ENCODE results near the gene NDUFAB1.

The NDUFAB1 gene

GRCh38 chr16:23581764-23582163 is 14.4 kb downstream of the NDUFAB1 start:
- Histone ChIP-seq H3K4me1 (ENCODE audit: insufficient read depth, low read length) (no peaks in the 10 kb centered on the region), H3K4me3 (ENCODE audit: low read length) (no peak overlapping the region), H3K9me3 (ENCODE audit: insufficient read depth, low read depth, low read length) (no peaks in the 10 kb centered on the region), H3K36me3 (ENCODE audit: insufficient read depth, low read depth, low read length) (peaks cover 70% of the 10 kb centered on the region), H3K27me3 (ENCODE audit: insufficient read depth, low read length) (no peaks in the 10 kb centered on the region), H3K27ac (ENCODE audit: low read length) (no peak overlapping the region), H3K9ac (ENCODE audit: low read depth, low read length) (no peak overlapping the region)

- H3K9me3 ChIP-seq (ENCODE audit: insufficient read depth, low read depth, low read length), result no peaks in the 10 kb centered on the region
- H3K36me3 ChIP-seq (ENCODE audit: insufficient read depth, low read depth, low read length), result peaks cover 68% of the 10 kb centered on the region
Measured at GRCh38 chr16:23580391-23580790, 15.7 kb downstream of the NDUFAB1 start.

GRCh38 chr16:23579371-23579770 is 16.7 kb downstream of the NDUFAB1 start:
- Histone ChIP-seq H3K4me3 (ENCODE audit: low read length) (no peak overlapping the region), H3K27ac (ENCODE audit: low read length) (no peak overlapping the region), H3K4me1 (ENCODE audit: insufficient read depth, low read length) (no peaks in the 10 kb centered on the region), H3K9me3 (ENCODE audit: insufficient read depth, low read depth, low read length) (no peaks in the 10 kb centered on the region), H3K36me3 (ENCODE audit: insufficient read depth, low read depth, low read length) (peaks cover 67% of the 10 kb centered on the region), H3K27me3 (ENCODE audit: insufficient read depth, low read length) (no peaks in the 10 kb centered on the region), H3K9ac (ENCODE audit: low read depth, low read length) (no peak overlapping the region)

More at GRCh38 chr16:23580391-23580790, 15.7 kb downstream of the NDUFAB1 start:
- H3K27me3 ChIP-seq (ENCODE audit: insufficient read depth, low read length), result no peaks in the 10 kb centered on the region
- no peak overlapping the region for H3K27ac ChIP-seq (ENCODE audit: low read length)
- H3K4me1 ChIP-seq (ENCODE audit: insufficient read depth, low read length), result no peaks in the 10 kb centered on the region
- H3K9ac ChIP-seq (ENCODE audit: low read depth, low read length), result no peak overlapping the region
- H3K4me3 ChIP-seq (ENCODE audit: low read length), result no peak overlapping the region

- H3K4me1 ChIP-seq (ENCODE audit: insufficient read depth, low read length), result no peaks in the 10 kb centered on the region
- H3K4me3 ChIP-seq (ENCODE audit: low read length), result no peak overlapping the region
- no peaks in the 10 kb centered on the region for H3K9me3 ChIP-seq (ENCODE audit: insufficient read depth, low read depth, low read length)
- H3K27ac ChIP-seq (ENCODE audit: low read length), result no peak overlapping the region
- H3K36me3 ChIP-seq (ENCODE audit: insufficient read depth, low read depth, low read length), result peaks cover 75% of the 10 kb centered on the region
- H3K9ac ChIP-seq (ENCODE audit: low read depth, low read length), result no peak overlapping the region
- H3K27me3 ChIP-seq (ENCODE audit: insufficient read depth, low read length), result no peaks in the 10 kb centered on the region
Measured at GRCh38 chr16:23578101-23578830, 17.9 kb downstream of the NDUFAB1 start.

- Histone ChIP-seq H3K27ac (ENCODE audit: low read length) (no peak overlapping the region), H3K4me1 (ENCODE audit: insufficient read depth, low read length) (no peaks in the 10 kb centered on the region), H3K36me3 (ENCODE audit: insufficient read depth, low read depth, low read length) (peaks cover 82% of the 10 kb centered on the region), H3K4me3 (ENCODE audit: low read length) (no peak overlapping the region), H3K9ac (ENCODE audit: low read depth, low read length) (no peak overlapping the region), H3K9me3 (ENCODE audit: insufficient read depth, low read depth, low read length) (no peaks in the 10 kb centered on the region), H3K27me3 (ENCODE audit: insufficient read depth, low read length) (no peaks in the 10 kb centered on the region)
Measured at GRCh38 chr16:23577493-23577892, 18.6 kb downstream of the NDUFAB1 start.

- Histone ChIP-seq H3K9me3 (ENCODE audit: insufficient read depth, low read depth, low read length) (no peaks in the 10 kb centered on the region), H3K36me3 (ENCODE audit: insufficient read depth, low read depth, low read length) (peaks cover 82% of the 10 kb centered on the region), H3K9ac (ENCODE audit: low read depth, low read length) (no peak overlapping the region), H3K4me1 (ENCODE audit: insufficient read depth, low read length) (no peaks in the 10 kb centered on the region), H3K4me3 (ENCODE audit: low read length) (no peak overlapping the region), H3K27me3 (ENCODE audit: insufficient read depth, low read length) (no peaks in the 10 kb centered on the region), H3K27ac (ENCODE audit: low read length) (no peak overlapping the region)
Measured at GRCh38 chr16:23575834-23576233, 20.3 kb downstream of the NDUFAB1 start.

GRCh38 chr16:23573817-23574216 is 22.3 kb downstream of the NDUFAB1 start:
- Histone ChIP-seq H3K9ac (ENCODE audit: low read depth, low read length) (no peak overlapping the region), H3K4me1 (ENCODE audit: insufficient read depth, low read length) (no peaks in the 10 kb centered on the region), H3K36me3 (ENCODE audit: insufficient read depth, low read depth, low read length) (peaks cover 81% of the 10 kb centered on the region), H3K27me3 (ENCODE audit: insufficient read depth, low read length) (no peaks in the 10 kb centered on the region), H3K4me3 (ENCODE audit: low read length) (no peak overlapping the region), H3K9me3 (ENCODE audit: insufficient read depth, low read depth, low read length) (no peaks in the 10 kb centered on the region), H3K27ac (ENCODE audit: low read length) (no peak overlapping the region)

- Histone ChIP-seq H3K27ac (ENCODE audit: low read length) (no peak overlapping the region), H3K4me3 (ENCODE audit: low read length) (no peak overlapping the region), H3K27me3 (ENCODE audit: insufficient read depth, low read length) (no peaks in the 10 kb centered on the region), H3K36me3 (ENCODE audit: insufficient read depth, low read depth, low read length) (peaks cover 86% of the 10 kb centered on the region), H3K4me1 (ENCODE audit: insufficient read depth, low read length) (no peaks in the 10 kb centered on the region), H3K9me3 (ENCODE audit: insufficient read depth, low read depth, low read length) (no peaks in the 10 kb centered on the region), H3K9ac (ENCODE audit: low read depth, low read length) (no peak overlapping the region)
Measured at GRCh38 chr16:23572394-23572793, 23.7 kb downstream of the NDUFAB1 start.

- no peak overlapping the region for H3K27ac ChIP-seq (ENCODE audit: low read length)
- peaks cover 90% of the 10 kb centered on the region for H3K36me3 ChIP-seq (ENCODE audit: insufficient read depth, low read depth, low read length)
- H3K4me3 ChIP-seq (ENCODE audit: low read length), result no peak overlapping the region
Measured at GRCh38 chr16:23571895-23572294, 24.2 kb downstream of the NDUFAB1 start.

GRCh38 chr16:23570992-23571632 is 25.0 kb downstream of the NDUFAB1 start:
- no peaks in the 10 kb centered on the region for H3K4me1 ChIP-seq (ENCODE audit: insufficient read depth, low read length)
- H3K27ac ChIP-seq (ENCODE audit: low read length), result no peak overlapping the region
- H3K4me3 ChIP-seq (ENCODE audit: low read length), result no peak overlapping the region
- H3K9me3 ChIP-seq (ENCODE audit: insufficient read depth, low read depth, low read length), result no peaks in the 10 kb centered on the region
- H3K36me3 ChIP-seq (ENCODE audit: insufficient read depth, low read depth, low read length), result peaks cover 93% of the 10 kb centered on the region
- H3K9ac ChIP-seq (ENCODE audit: low read depth, low read length), result no peak overlapping the region
- no peaks in the 10 kb centered on the region for H3K27me3 ChIP-seq (ENCODE audit: insufficient read depth, low read length)

More at GRCh38 chr16:23571895-23572294, 24.2 kb downstream of the NDUFAB1 start:
- Histone ChIP-seq H3K9me3 (ENCODE audit: insufficient read depth, low read depth, low read length) (no peaks in the 10 kb centered on the region), H3K4me1 (ENCODE audit: insufficient read depth, low read length) (no peaks in the 10 kb centered on the region), H3K9ac (ENCODE audit: low read depth, low read length) (no peak overlapping the region), H3K27me3 (ENCODE audit: insufficient read depth, low read length) (no peaks in the 10 kb centered on the region)

- Histone ChIP-seq H3K9me3 (ENCODE audit: insufficient read depth, low read depth, low read length) (no peaks in the 10 kb centered on the region), H3K36me3 (ENCODE audit: insufficient read depth, low read depth, low read length) (peaks cover 97% of the 10 kb centered on the region), H3K9ac (ENCODE audit: low read depth, low read length) (no peak overlapping the region), H3K27me3 (ENCODE audit: insufficient read depth, low read length) (no peaks in the 10 kb centered on the region), H3K4me3 (ENCODE audit: low read length) (no peak overlapping the region), H3K4me1 (ENCODE audit: insufficient read depth, low read length) (no peaks in the 10 kb centered on the region), H3K27ac (ENCODE audit: low read length) (no peak overlapping the region)
Measured at GRCh38 chr16:23567602-23568001, 28.5 kb downstream of the NDUFAB1 start.

- Histone ChIP-seq H3K9me3 (ENCODE audit: insufficient read depth, low read depth, low read length) (no peaks in the 10 kb centered on the region), H3K4me3 (ENCODE audit: low read length) (no peak overlapping the region), H3K36me3 (ENCODE audit: insufficient read depth, low read depth, low read length) (peaks cover 97% of the 10 kb centered on the region), H3K9ac (ENCODE audit: low read depth, low read length) (no peak overlapping the region), H3K27me3 (ENCODE audit: insufficient read depth, low read length) (no peaks in the 10 kb centered on the region), H3K27ac (ENCODE audit: low read length) (no peak overlapping the region), H3K4me1 (ENCODE audit: insufficient read depth, low read length) (no peaks in the 10 kb centered on the region)
Measured at GRCh38 chr16:23566724-23567123, 29.4 kb downstream of the NDUFAB1 start.
